Fibroblast of skin of scalp (primary cell): ENCODE data around the gene ANKRD40.
"Not testable (repeated sequence)": the region's sequence is repeated elsewhere in the genome, so short reads cannot be mapped to it uniquely, and the experiment has no call there.

Source experiments
- DNase-seq: peaks from one replicate; pipeline ENCODE4 v3.0.0-alpha.2; 2013

The ANKRD40 gene

DNA sequence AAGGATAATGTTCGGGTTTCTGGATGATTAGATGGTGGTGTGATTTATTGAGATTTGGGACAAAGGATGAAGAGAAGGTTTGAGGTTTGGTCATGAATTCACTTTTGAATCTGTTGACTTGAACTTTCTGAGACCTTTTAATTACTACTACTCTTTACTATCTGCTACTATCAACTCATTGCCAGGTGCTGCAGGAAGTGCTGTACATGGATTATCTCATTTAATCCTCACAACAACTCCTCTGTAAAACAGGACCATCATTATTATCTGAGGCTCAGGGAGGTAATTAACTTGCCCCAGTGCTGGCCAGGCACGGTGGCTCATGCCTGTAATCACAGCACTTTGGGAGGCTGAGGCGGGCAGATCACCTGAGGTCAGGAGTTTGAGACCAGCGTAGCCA is 2.9 kb upstream of the ANKRD40 start:
- no peak for DNase-seq

DNA sequence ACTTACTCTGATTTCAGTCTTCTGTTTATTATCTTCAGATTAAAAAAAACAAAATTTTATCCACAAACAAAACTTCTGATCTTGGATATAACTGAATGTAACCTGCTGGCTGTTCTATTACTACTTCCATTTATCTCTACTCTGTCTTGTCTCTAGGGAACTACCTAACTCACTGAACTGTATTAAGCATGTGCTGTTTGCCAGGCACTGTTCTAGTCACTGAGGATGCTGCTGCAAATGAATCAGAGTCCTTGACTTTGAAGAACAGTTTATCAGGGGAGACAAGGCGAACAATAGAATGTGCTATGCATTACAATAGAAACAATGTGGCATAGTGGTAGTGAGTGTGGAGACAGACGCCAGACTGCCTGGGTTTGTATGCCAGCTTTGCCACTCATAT is 2.3 kb upstream of the ANKRD40 start:
- no peak for DNase-seq

DNA sequence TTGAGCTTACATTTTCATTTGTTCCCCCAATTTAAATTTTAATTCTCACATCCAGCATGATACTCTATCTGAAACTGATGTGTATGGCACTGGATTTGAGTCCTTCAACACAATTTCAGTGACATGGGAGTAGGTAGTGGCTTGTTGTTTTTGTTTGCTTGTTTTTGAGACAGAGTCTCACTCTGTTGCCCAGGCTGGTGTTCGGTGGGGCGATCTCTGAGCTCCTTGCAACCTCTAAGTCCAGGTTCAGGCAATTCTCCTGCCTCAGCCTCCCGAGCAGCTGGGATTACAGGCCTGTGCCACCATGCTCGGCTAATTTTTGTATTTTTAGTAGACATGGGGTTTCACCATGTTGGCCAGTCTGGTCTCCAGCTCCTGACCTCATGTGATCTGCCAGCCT is 1.3 kb upstream of the ANKRD40 start:
- not testable (repeated sequence) for DNase-seq

DNA sequence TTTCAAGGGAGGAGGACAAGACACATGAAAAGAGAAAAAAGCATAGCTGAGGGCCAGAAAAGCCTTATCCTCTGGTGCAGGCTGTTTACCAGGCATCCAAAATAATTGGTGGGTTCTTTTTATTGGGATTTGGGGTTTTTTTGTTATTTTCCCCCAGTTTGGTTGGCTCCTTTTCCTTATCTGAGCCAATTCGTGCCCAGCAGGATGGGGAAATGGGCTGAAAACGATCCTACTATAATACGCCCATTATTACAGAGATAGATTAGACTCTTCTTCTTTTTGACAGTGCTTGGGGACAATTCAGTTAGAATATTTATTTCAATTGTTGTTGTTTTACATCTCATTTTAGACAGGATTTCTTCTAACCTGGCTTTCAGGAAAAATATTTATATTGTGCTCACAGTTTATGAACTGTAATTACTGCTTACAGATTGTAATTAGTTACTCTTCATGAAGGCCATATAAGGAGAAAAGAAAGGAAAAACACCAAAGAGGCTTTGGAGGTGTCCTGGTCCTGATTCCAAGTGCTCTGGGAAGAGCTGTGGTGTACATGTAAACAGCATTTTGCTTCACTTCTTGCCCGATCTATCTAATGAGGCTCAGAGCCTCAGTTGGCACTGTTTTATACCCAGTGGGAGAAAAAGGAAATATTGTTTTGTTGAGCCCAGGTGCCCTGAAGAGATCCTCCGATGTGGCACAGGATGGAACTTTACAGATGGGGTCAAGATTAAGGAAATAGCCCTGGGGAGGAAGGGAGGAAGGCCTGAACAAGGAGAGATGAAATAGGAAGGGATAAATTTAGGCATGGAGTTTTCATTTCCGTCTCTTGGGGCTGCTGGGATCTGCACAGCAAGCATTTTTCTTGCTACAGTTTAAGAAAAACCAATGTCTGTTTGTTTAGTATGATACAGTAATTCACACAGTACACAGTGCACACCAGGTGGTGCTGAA is 611 bp upstream of the ANKRD40 start:
- DNase-seq, result peak; percentile 51

DNA sequence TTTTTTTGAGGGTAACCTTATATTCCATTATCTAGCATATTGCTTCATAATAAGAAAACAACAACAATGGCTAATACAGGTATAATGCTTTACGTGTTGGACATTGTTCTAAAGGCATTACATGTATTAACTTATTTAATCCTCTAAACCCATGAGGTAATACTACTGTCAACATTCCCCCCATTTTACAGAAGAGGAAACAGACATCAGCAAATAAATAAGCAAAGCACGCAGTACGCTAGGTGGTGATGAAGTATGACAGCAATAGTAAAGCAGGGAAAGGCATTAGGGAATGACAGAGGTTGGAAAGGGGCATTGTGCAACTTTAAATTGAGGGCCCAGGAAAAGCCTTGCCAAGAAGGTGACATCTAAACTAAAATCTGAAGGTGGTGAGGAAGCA is 4.6 kb downstream of the ANKRD40 start:
- no peak for DNase-seq

DNA sequence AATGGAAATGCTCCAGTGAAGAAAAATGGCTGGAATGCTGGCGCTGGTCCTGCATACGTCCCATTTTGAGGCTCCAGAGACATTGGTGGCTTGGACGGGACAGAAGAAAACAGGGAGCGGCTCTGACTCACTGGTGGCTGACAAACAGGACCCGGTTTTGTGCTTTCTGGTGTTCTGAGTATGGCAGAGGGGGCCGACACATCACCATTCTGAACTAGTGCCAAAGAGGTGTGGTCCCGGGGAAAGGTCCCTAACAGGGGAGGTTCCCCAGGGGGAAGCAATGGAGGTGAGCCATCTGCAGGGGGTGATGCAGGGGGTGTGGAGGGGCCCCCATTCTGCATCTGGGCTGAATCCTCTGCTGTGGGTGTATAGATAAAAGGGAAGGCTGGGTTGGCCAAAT is 8.3 kb downstream of the ANKRD40 start:
- DNase-seq, result no peak

DNA sequence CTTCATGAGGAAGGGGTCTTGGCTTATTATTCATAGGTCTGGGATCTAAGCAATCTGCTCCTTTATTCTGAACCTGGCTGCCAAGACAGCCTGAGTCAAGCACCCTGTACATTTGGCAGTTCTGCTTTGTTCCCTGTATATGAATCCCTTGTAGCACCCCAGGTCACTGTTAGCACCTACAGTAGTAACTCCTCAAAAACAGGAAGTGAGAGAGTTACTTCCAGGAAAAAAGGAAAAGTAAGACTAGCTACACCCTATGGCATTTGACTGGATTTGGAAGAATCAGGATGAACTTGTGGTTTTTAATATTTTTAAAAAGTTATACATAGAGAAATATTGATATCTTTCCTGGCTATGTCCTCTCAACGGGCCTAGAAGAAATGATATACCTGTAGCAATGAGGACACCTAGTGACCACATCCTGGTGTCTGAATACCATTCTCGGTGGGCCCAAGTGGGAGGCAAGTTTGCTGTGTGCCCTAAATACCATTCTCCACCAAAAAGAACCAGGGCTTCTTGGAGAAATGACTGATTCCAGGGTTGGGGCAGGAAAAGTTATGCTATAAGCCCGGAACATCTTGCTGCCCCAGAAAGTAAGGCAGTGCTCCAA is 9.9 kb downstream of the ANKRD40 start:
- no peak for DNase-seq

DNA sequence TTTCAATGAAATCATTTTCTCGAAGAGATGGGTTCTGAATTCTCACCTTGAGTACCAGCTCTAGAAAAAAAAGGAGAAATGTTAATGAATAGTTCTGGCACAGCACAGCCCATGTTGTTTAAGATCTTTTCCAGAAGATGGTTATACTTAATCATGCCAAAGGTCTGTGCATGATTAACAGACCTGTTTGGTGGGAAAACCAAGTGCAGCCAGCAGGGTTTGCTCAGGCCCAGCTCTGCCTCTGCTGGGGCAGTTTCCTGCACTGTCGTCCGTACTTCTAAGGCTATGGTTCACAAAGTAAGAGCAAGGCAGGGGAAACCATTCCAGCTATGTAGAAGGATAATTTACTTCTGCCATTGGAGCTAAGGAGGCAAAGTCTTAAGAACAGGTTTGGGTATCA is 10.7 kb downstream of the ANKRD40 start:
- no peak for DNase-seq

DNA sequence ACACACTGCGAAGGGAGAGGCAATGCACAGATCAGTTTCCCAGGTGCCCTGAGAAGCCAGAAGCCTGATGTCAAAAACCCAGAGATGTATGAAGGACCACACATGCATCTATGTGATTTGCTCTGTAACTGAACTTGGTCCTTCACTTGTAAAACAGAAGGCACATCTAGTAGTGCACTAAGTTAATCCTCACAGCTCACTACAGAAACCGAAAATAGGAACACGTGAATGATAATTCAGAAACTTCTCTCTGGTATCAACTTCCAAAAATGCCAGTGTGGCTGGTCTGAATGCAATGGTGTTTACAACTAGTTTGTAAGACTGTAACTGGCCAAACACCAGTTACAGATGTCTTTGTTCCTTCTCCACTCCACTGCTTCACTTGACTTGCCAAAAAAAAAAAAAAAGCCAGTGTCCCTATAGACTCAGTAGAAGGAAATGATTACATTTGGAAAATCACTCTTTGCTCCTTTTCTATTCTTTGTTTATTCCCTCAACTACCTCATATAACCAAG is 11.3 kb downstream of the ANKRD40 start:
- DNase-seq, result no peak

DNA sequence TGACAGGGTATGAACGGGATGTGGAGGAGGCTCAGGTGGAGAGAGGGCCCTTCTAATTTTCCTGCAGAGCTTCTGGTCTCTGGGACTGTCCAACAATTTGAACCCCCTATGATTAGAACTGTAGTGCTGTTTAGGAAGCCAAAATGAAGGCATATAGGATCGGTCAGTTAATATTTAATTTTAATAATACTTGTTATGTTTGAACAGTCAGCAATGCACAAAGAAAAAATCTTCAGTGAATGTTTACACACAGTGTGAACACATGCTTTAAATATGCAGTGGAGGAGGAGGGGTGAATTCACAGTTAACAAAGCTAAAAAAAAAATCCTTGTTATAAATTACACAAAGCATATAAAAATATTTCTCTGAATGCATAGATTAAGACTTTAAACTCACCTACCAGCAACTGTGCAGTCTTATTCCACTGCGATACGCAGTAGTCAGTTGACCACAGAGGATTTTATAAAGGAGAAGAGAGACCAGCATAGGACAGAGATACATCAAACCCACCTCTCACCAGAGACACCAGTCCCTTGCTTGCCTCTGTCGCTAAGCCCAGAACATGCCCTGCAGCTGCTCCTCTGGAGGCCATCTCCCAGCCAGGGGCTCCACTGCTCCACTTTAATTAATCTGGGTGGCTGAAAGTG is 14.6 kb downstream of the ANKRD40 start:
- DNase-seq, result peak; percentile 51

DNA sequence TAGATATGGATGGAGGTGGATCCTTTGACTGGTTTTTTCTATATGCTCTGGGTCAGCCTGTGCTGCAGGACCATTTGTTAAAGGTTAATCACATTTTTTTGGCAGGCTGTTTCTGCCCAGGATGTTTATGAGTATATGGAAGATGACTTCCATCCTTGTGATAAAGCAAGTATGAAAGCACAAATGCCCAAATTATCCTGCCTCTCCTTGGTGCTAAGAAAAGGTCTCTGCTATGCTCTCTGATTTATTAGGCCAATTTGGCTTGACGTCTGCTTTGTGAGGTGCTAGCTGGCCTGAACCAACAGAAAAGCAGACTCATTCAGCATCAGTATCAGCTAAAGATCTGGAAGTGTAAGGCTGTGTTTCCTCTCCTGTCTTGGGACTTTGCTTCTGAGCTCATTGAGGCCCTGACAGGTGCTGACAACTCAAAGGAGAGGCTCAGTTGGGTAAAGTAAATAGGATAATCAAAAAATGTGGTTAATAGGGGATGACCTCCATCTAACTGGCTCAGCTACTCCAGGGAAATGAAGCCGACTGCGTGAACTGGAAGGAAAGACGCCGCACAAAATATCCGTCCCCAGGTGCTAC is 15.2 kb downstream of the ANKRD40 start:
- DNase-seq, result no peak

DNA sequence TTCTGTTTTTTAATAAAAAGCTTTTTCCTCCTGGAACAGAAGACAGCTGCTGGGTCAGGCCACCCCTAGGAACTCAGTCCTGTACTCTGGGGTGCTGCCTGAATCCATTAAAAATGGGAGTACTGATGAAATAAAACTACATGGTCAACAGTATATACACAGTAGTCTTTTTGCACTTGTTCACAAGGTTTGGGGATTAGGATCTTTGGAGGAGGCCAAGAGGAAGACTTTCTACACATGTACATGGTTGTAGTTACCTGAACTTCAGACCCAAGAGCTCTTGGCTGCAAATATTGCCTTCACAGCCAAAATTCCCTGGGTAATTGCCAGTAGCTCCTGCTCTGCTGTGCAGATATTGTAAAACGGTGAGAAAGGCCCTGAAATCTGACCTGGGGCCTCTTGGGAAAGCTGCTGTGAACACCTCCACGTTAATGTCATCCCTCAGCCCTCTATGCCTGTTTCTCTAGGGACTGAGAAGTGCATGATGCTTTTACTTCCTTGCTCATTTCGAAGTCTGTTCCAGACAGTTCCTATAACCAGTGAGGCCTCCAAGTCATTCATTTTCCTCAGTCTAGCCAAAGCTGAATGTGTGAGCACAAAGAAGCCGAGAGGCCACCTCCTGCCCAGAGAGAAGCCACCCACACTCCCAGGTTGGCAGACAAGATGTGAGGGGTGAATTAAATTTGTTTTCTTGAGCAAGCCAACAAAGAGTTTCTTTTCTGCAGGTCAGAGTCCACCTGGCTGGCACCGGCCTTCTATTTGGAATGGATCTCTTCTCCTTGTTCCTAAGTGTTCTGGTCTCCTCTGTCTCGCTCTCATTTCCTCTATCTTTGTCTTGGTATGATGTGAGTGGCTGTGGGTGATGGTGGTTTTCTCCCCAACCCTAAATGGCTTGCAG is 15.9 kb downstream of the ANKRD40 start:
- DNase-seq, result no peak

DNA sequence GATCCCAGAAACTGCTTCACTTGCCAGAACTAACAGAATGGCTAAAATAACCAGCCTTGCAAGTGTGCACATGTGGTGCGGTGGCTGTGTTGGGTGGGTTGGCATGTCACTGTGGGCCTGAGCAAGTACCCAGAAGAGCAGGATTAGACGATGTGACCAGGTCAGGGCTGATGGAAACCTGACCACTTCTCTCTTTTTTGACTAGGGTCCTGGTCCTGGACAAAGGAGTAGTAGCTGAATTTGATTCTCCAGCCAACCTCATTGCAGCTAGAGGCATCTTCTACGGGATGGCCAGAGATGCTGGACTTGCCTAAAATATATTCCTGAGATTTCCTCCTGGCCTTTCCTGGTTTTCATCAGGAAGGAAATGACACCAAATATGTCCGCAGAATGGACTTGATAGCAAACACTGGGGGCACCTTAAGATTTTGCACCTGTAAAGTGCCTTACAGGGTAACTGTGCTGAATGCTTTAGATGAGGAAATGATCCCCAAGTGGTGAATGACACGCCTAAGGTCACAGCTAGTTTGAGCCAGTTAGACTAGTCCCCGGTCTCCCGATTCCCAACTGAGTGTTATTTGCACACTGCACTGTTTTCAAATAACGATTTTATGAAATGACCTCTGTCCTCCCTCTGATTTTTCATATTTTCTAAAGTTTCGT is 16.7 kb downstream of the ANKRD40 start:
- no peak for DNase-seq

DNA sequence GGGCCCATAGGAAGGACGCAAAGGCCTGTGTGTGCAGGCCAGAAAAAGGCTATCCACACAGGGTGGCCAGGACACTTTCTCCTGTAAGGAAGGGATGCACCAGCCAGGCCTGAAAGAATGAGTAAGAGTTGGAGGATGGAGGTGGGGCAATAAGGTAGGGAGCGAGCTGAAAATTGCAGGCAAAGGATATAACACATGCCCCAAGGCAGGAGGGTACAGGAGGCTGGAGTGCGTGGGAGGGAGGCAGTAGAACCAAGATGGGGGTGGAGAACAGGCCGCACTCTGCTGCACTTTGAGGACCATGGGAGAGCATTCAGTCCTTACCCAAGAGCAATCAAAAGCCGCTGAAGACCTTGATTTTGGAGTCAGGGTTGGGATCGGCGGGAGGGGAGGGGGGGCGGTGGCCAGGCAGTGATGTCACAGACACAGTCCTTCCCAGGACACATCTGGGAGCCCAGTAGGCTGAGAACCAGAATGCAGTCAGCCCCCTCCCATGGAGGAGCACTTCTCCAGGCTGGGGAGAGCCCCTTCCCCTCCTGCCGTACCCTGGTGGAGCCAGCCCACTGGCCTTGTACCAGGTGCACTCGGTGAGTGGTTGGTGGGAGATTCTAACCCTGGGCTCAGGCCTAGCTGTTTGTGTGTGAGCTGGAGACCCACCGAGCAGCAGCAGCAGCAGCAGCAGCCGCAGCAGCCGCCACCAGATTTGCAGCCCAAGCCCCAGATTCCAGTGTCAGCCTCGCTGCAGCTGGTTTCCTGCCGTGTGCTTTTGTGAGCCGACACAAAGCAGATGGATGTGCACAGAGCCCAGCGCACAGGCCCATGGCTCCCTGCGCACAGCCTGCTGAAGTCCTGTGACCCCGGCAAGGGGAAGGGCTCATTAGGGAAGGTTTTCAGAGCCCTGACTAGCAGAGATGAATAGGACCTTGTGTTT is 17.5 kb downstream of the ANKRD40 start:
- no peak for DNase-seq

DNA sequence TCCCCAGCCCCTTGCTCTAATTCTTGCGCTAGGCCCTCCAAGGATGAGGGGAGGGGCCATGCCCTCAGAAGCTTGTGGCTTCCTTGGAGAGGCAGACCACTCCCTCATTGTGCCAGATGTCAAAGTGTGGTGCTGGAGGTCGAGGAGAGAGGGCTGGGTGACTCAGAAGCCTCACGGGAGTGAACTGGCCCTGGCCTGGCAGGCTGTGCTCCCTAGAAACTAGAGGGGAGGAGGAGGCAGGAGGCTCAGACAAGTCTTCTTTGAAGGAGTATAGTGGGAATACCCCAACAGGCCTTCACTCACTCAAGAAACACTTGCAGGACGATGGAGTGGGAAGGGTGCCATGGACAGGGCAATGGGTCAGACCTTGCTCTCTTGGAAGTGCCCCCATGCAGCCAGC is 18.5 kb downstream of the ANKRD40 start:
- DNase-seq, result no peak

DNA sequence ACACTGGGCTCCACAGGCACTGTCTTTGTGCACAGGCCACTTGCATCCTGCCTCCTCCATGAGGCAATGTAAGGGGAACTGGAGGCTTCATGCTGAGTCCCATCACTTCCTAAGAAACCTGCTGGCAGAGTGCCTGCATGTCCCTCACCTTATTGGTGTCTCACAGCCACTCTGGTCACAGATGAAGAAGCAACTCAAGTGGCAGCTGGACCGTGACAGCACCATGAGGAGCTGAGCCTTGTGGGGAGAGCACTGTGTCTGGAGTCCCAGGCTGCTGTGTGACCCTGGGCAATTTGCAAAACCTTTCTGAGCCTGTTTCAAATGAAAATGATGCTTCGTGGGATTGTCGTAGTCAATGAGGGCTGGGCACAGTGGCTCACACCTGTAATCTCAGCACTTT is 19.5 kb downstream of the ANKRD40 start:
- no peak for DNase-seq

DNA sequence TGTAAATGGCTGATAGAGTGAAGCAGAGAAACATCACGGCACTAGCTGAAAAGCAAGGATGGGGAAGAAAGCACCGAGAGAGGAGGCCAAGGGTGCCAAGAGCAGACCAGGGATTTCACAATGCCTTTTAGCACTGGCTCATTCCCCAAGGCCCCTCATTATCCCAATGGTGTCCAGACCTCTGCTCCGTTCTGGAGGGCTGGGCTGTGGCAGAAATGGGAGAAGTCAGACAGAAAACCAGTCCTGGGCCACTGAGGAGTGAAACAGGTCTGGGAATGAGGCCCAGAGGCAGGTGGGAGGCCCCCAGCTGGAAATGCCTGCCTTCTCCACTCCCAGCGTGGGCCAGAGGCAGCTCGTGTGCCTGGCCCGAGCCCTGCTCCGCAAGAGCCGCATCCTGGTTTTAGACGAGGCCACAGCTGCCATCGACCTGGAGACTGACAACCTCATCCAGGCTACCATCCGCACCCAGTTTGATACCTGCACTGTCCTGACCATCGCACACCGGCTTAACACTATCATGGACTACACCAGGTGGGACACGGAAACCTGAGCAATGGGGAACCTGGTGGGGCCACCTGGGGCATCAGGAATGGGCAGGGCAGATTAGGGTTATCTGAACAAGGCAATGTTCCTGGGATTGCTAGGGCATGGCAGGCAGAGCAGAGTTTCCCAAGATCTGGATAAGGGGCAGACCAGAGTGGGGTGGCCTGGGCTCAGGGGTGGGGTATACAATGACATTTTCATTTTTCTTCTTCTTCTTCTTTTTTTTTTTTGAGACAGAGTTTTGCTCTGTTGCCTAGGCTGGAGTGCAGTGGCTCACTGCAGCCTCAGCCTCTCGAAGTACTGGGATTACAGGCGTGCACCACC is 20.3 kb downstream of the ANKRD40 start:
- DNase-seq, result no peak

DNA sequence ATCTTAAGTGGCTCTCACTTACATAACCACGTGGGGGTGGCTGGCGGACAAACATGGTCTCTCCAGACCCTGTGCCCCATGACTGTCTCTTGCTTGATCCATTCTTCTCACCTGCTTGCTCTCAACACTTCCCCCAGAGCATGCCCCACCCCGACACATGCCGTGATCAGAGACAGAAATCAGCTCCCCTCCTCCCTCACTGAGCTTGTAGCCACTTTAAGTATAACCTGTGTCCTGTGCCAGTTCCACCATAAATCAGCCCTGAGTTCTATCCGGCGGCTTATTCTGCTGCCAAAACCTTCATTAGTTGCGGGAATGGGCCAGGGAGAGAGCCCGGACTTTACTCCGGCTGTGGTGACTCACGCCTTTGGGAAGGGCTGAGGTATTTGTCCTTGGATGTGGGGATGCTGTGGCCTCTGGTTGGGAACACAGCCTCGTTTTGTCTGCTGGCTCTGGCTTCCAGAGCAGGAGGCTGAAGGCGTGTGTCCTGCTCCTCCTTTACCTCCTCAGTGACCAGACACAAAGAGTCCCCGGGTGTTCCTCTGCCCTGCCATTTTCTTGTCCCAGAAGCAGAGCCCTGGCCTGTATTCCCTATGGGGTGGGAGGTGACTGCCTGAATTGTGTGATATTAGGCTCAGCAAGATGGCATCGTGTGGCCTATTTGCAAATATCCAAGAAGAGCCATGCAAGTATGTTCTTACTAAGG is 21.1 kb downstream of the ANKRD40 start:
- peak; percentile 81 for DNase-seq
